GM19240 (cell line): Measurements from ENCODE around the gene ARHGAP22.

Experiments
- DNase-seq: peaks from one replicate; pipeline ENCODE4 v3.0.0; 2011; ENCODE audit warnings: low spot score; ENCODE audit not compliant: insufficient read length

ARHGAP22 gene

GRCh38 chr10:48608279-48608681 lies 3.4 kb upstream of the ARHGAP22 start:
- DNase-seq, result peak; percentile 74

DNA sequence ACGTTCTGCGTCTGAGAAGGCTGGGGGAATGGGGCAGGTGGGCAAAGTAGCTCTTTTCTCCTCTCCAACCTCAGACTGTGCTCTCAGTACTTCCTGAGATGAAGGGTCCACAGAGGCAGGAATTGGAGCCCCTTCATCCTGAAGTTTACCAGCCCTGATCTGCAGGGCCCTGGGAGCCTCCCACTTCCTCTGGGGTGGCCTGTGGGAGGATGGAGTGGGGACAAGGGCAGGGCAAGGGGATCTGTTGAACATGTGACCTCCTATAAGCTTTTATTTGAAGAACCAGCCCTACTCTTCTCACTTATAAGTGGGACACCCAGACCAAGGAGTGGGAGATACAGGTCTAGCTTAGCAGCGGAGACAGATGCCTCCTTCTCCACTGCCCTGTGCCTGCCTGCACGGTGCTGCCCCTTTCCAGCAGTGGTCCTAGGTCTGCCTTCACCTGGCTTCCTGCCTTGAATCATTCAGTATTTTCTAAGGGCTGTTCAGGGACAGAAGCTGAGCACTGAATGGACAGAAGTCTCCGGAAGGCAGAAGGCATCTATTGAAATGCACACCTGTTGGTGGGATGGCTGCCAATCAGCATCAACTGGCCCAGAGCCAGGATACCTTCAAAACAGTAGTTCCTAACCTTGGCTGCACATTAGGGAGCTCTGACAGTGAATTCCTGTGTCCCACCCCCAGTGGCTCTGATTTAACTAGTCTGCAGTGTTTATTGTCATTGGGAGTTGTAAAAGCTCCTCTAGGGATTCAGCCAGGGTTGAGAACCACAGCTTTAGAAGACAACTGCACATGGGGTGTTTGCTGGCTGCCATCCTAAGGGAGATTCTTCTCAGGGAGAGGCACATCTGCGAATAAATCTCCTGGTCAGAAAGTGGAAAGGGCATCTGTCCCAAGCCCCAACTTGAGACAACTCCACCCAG lies 2.7 kb upstream of the ARHGAP22 start:
- DNase-seq, result no peak

DNA sequence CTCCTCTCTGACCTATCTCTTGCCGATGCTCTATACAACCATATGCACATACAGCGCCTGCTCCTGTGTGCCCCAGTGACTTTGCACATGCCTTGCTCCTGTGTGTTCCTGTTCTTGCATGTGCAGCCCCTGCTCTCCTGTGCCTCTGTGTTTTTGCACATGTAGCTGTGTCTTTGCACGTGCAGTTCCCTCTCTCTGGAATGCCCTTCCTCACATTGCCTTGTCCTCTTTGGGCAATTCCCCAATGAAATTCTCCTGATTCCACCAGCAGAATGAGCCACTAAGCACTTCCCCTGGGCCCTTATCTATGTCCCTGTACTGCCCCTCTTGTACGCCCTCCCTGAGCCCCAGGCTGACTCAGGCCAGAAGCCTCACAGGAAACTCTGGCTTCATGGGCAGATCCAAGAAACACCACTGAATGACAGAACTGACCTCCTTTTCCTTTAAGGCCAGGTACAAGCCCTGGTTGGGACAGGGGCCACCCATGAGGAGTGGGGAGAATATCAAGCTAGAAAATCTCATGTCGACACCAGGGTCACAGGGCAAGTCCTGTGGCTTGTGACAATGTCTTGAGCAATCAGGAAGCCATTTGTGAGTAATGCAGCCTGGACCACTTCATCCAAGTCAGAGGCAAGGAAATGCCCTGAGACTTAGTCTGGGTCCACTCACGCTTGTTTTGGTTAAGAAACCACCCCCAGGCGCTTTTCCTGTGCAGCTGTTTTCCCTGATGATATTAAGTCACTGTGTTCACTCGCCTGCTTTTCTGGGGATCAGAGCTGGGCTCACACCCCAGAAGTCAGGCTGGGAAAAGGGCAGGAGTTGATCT lies 1.9 kb upstream of the ARHGAP22 start:
- DNase-seq, result no peak

GRCh38 chr10:48605786-48606529 lies 1.1 kb upstream of the ARHGAP22 start:
- DNase-seq, result no peak

DNA sequence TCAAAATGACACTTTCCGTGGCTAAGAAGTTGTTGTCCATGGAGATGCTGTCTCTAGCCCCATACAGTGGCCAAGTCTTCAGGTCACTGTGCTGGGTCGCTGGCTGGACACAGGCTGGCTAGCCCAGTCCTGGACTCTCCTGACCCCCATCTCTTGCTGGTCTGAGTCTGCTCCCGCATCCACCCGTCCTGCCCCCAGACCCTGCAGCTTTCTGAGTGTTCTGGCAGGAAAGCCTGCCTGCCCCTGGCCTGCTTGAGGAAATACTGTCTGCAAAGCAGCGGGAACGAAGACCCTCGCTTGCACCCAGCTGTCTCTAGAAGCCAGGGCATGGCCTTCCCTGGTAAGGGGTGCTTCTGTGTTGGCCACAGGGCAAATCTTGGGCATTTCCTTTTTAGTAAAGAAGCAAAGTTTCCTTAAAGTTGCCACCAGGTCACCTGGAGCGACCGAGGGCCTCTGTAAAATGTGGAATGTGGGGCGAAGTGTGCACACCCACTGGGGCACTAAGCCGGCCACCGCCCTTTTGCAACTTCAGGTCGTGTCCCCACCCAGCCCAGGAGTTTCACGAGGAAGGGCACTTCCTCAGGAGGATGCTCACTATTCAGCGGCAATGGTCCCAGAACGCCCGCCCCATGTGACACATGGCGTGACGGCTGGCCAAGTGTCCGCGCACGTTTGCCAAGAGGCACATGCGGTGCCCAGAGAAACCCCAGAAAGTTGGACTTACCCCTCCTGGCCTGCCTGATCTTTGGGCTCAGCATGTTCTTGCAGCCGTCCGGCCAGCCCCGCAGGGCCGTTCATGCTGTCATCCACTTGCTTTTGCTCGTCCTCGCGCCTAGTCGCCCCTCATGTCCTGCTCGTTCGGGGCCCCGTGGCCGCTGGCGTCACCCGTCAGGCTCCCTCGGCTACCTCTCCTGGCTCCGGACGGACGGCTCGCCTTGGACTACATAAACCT lies 558 bp downstream of the ARHGAP22 start:
- no peak for DNase-seq

DNA sequence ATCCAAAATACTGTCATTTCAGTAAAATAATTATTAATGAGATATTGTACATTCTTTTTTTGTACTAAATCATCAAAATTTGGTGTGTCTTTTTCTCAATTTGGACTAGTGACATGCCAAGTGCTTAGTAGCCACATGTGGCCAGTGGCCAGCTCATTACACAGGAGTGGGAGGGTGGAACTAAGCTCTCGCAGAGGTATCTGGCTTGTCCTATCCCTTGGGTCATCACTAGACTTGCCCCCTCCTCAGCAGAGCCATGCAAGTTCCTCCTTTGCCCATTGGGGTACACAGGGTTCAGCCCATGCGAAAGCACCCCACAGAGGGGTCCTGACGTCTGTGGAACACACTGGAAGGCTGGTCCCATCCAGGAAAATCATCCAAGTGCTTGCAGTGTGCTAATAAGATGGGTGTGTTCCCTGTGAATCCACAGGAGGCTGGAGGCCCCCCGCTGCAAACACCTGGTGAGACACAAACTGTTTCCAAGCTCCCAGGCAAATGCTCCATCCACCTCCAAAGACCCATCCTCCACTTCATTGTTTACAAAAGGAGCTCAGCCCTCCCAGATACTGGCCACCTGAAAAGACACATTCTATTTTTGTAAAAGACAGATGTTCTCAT lies 1.3 kb downstream of the ARHGAP22 start:
- DNase-seq, result no peak

DNA sequence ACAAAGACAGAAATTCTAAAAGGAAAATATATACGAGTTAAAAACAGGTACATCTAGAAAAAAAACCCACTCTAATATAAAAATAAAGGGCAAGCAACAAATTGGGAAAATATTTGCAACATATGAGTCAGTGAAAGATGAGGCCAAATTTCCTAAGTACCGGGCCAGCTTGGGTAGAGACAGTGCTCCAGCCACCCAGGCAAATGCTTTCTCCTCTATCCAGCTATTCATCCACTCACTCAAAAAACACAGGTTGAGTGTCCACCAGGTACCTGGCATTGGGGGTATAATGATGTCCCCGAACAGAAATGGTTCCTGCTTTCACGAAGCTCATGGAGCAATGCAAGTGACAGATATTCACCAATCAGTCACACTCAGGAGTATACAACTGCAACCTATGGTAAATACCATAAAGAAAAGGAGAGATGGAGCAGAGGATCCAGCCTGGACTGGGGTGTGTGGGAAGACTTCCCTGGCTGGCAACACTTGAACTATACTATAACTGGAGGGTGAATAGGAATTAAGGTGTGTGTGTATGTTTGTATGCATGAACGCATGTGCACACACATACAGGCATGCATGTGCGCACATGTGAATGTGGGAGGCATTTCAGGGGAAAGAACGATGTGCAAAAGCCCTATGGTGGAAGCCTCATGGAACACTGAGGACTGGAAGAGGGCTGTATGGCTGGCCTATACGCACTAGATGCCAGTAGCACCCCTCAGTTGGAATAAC lies 2.3 kb downstream of the ARHGAP22 start:
- no peak for DNase-seq

DNA sequence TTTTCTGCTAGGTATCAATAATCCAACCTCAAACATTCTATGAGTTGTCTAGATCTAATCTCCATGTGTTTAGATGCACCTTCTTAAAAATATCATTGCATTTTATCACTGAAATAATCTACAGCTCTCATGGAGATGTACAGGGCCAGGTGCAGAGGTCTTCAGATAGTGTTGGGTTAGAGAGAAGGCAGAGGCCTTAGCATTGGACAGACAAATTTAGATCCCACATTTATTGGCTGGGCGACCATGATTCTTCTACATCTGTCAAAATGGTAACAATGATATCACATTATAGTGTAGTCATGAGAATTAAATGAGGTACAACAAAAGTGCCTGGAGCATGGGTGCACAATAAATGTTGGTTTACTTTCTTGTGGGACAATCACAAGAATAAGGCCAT lies 3.1 kb downstream of the ARHGAP22 start:
- DNase-seq, result no peak

DNA sequence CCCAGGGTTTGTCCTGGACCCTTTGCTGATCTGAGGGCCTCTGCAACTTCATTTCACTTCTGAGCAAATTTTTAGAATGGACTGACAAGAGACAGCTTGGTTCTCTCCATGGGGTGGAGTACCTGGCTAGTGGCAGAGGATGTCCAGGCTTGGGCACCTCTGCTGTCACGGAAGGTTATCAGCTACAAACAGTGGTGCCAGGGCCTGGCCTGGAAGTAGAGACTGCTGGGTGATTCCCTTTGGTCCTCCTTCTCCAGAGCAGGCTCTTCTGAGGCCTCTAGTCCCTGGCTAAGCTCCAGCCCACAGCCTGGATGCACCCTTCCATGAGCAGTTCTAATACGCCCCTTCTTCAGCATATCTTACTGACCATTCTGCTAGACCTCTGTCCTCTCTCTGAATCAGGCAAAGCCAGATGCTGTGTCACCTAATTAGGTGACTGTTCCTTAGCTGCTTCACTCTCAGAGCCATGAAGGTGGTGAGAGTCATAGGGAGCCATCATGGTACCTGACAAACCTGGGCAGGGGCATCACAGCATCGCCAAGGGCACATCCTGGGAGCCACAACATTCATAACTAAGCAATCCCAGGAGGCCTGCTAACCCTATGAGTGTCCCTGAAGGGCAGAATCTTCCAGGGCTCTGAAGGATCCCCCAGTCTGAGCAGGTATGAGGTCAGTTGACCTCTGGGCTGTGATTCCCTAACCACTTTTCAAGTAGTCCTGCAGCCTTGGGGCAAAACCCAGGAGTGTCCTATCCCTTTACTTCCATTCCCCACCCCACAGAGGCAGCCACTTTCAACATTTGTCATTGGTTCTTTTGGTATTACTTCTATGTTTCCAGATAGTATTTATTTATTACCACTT lies 4.0 kb downstream of the ARHGAP22 start:
- DNase-seq, result no peak

DNA sequence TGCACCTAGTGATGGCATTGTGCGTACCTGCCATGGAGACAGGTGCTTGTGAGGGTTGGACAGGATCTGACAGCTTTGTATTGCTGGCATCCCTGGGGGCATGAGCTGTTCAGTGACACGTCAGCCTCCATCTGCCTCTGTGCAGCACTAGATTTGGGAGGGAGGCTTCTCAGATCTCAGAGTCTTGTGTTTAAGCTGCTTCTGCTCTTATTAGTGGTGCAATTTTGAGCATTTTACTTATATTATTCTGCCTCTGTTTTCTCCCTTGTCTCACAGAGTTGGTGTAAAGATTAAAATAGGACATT lies 5.1 kb downstream of the ARHGAP22 start:
- no peak for DNase-seq

GRCh38 chr10:48598936-48599829 lies 5.7 kb downstream of the ARHGAP22 start:
- DNase-seq, result no peak

GRCh38 chr10:48598243-48598935 lies 6.5 kb downstream of the ARHGAP22 start:
- DNase-seq, result no peak

DNA sequence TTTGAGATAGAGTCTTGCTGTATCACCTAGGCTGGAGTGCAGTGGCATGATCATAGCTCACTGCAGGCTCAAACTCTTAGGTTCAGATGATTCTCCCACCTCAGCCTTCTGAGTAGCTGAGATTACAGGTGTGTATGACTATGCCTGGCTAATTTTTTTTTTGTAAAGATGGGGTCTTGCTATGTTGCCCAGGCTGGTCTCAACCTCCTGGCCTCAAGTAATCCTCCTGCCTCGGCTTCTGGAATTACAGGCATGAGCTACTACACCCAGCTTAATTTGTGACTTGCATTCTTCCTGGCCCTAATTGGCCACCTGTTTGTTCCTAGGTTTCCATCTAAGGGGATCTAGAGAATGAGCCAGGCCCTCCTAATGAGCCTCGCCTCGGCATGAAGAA lies 9.3 kb downstream of the ARHGAP22 start:
- DNase-seq, result no peak

- no peak for DNase-seq
Observed at GRCh38 chr10:48594803-48595538, 9.9 kb downstream of the ARHGAP22 start.

DNA sequence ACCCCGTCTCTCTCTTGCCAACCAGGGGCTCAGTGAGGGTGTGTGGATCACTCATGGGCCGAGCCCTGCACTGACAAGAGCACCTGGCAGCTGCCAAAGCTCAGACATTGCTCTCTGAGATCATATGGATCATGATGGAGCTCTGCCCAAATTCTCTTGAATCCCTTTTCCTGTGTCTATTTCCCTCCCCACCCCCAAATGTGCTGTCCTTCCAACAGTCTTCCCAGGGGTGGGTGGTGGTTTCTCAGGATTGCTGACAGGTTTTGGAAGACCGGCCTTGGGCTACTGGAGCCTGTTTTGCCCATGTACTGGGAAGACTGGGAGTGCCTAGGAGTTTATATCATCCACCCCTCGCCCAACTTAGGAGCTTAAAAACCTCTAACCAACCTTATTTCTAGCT lies 10.5 kb downstream of the ARHGAP22 start:
- DNase-seq, result no peak

DNA sequence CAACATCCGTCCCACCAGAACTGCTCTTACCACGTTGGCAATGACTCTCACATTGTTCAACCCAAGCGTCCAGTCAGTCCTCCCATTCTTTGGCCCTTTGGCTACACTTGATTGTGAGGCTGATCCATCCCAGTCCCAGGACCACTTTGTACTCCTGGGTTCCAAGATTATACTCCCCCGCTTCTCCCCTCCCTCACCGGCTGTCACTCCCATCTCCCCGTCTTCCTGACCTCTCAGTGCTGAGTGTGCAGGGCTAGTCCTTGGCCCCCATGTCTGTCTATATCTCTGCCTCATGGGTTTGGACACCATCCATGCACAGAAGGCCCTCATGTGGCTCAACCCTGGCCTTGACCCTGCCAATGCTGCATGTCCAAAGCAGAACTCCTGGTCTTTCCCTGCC lies 12.5 kb downstream of the ARHGAP22 start:
- no peak for DNase-seq
